ENCODE data around the gene SLC7A4. TPM values are rescaled to one million over a fixed set of nuclear protein-coding genes. Genes with fewer than 3 reads are reported as not detected.

The SLC7A4 gene
- total RNA-seq, 2 experiments from 2014 or later: not detected

GRCh38 chr22:20989323-20990138 lies 42.8 kb downstream of the SLC7A4 start:
- BruUV-seq (replicated peaks): no TSS peak
- no peaks in the 10 kb centered on the region for H3K9me2 ChIP-seq (ENCODE audit: insufficient read depth, low read length)
- H3K4me1 ChIP-seq (ENCODE audit: insufficient read depth, low read length, poor library complexity, severe bottlenecking): no peaks in the 10 kb centered on the region
- no peak overlapping the region for H3K4me2 ChIP-seq (ENCODE audit: low read length)
- ChIA-PET POLR2A (interaction anchor here (1.7 kb wide), 1 partner anchor 14 kb away, joined by 3 read pairs; no protein-coding TSS in a partner anchor), CTCF (ENCODE audit: unreplicated experiment) (no interaction called here)
- no peaks in the 10 kb centered on the region for H4K20me1 ChIP-seq (ENCODE audit: insufficient read depth, low read length)
- H2AFZ ChIP-seq (ENCODE audit: low read length): no peak overlapping the region
- no peak for DNase-seq (ENCODE audit: low spot score)
- H3K79me2 ChIP-seq (ENCODE audit: insufficient read depth, low read depth, low read length): no peaks in the 10 kb centered on the region
- no peak overlapping the region for H3K27ac ChIP-seq (ENCODE audit: low read depth, low read length, poor library complexity, severe bottlenecking)
- no peaks in the 10 kb centered on the region for H3K9me3 ChIP-seq (ENCODE audit: low read length)
- intact Hi-C loops (cut with micrococcal nuclease; ENCODE audit: unreplicated experiment): loop anchor here (10.0 kb wide), 1 partner anchor 75 kb away; the partner anchor contains the start of gene CRKL
- TF ChIP-seq, protein P1, sequence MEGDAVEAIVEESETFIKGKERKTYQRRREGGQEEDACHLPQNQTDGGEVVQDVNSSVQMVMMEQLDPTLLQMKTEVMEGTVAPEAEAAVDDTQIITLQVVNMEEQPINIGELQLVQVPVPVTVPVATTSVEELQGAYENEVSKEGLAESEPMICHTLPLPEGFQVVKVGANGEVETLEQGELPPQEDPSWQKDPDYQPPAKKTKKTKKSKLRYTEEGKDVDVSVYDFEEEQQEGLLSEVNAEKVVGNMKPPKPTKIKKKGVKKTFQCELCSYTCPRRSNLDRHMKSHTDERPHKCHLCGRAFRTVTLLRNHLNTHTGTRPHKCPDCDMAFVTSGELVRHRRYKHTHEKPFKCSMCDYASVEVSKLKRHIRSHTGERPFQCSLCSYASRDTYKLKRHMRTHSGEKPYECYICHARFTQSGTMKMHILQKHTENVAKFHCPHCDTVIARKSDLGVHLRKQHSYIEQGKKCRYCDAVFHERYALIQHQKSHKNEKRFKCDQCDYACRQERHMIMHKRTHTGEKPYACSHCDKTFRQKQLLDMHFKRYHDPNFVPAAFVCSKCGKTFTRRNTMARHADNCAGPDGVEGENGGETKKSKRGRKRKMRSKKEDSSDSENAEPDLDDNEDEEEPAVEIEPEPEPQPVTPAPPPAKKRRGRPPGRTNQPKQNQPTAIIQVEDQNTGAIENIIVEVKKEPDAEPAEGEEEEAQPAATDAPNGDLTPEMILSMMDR (conservative IDR thresholded peaks at IDR 0.05; ENCODE audit: low read length): no peak
- no peak for TF ChIP-seq EZH2phosphoT487 (IDR thresholded peaks at IDR 0.05; ENCODE audit: borderline replicate concordance, low read depth, low read length)
- peaks cover 33% of the 10 kb centered on the region for H3K36me3 ChIP-seq (ENCODE audit: insufficient read depth, low read length)
- H3K4me3 ChIP-seq (ENCODE audit: low read depth, low read length, poor library complexity, severe bottlenecking): no peak overlapping the region

GRCh38 chr22:20988573-20989322 lies 43.6 kb downstream of the SLC7A4 start:
- H3K4me3 ChIP-seq (ENCODE audit: low read depth, low read length, poor library complexity, severe bottlenecking): no peak overlapping the region
- no peak overlapping the region for H3K27ac ChIP-seq (ENCODE audit: low read depth, low read length, poor library complexity, severe bottlenecking)
- no peaks in the 10 kb centered on the region for H3K4me1 ChIP-seq (ENCODE audit: insufficient read depth, low read length, poor library complexity, severe bottlenecking)
- ChIA-PET CTCF (ENCODE audit: unreplicated experiment) (no interaction called here), POLR2A (interaction anchor here (1.7 kb wide), 1 partner anchor 15 kb away, joined by 3 read pairs; no protein-coding TSS in a partner anchor)
- H3K9me3 ChIP-seq (ENCODE audit: low read length): no peaks in the 10 kb centered on the region
- H3K36me3 ChIP-seq (ENCODE audit: insufficient read depth, low read length): peaks cover 40% of the 10 kb centered on the region
- H3K4me2 ChIP-seq (ENCODE audit: low read length): no peak overlapping the region
- no TSS peak for BruUV-seq (replicated peaks)
- intact Hi-C loops (cut with micrococcal nuclease; ENCODE audit: unreplicated experiment): loop anchor here (10.0 kb wide), 1 partner anchor 74 kb away; the partner anchor contains the start of gene CRKL
- DNase-seq (ENCODE audit: low spot score): no peak
- TF ChIP-seq EZH2phosphoT487 (IDR thresholded peaks at IDR 0.05; ENCODE audit: borderline replicate concordance, low read depth, low read length): no peak
- TF ChIP-seq, protein P1 (conservative IDR thresholded peaks at IDR 0.05; ENCODE audit: low read length): no peak
- H3K9me2 ChIP-seq (ENCODE audit: insufficient read depth, low read length): no peaks in the 10 kb centered on the region
- H4K20me1 ChIP-seq (ENCODE audit: insufficient read depth, low read length): no peaks in the 10 kb centered on the region
- no peak overlapping the region for H2AFZ ChIP-seq (ENCODE audit: low read length)
- no peaks in the 10 kb centered on the region for H3K79me2 ChIP-seq (ENCODE audit: insufficient read depth, low read depth, low read length)

All from OCI-LY7 (cell line).